GM03348 (cell line): ENCODE measurements around the gene LPCAT1.
"Not testable (repeated sequence)": the region's sequence is repeated elsewhere in the genome, so short reads cannot be mapped to it uniquely, and the experiment has no call there.

ENCODE experiments used
- DNase-seq: peaks from one replicate; pipeline ENCODE4 v3.0.0; 2012; ENCODE audit warnings: low spot score

Gene LPCAT1

GRCh38 chr5:1480217-1480616 is 43.5 kb downstream of the LPCAT1 start:
- no peak for DNase-seq

DNA sequence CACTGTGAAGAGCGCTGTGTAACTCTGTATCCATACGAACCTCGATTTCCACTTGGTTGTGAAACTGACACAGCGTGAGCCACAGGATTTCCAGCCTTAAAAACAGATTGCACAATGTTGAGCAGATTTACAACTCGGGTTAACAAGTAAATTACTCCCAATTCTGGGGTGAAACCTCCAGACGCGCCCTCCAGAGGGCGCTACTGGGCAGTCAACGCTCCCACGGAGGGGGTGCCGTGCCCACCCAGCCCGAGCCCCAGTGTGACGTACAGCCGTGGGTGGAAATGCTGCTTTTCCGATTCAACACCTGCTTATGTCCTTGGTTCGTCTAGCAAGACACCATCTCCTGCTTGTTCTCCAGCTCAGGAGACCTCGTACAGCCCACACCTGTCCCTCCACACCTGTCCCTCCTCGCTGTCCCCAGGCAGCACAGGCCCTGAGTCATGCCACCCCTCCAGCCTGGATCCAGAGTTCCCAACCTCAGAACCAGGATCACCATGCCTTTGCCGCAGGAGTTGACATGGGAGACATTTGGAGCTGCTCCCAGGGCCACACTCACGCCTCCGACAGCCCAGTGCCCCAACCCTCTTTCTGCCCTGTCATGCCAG is 44.1 kb downstream of the LPCAT1 start:
- peak; percentile 86 for DNase-seq

GRCh38 chr5:1479066-1479465 is 44.7 kb downstream of the LPCAT1 start:
- no peak for DNase-seq

DNA sequence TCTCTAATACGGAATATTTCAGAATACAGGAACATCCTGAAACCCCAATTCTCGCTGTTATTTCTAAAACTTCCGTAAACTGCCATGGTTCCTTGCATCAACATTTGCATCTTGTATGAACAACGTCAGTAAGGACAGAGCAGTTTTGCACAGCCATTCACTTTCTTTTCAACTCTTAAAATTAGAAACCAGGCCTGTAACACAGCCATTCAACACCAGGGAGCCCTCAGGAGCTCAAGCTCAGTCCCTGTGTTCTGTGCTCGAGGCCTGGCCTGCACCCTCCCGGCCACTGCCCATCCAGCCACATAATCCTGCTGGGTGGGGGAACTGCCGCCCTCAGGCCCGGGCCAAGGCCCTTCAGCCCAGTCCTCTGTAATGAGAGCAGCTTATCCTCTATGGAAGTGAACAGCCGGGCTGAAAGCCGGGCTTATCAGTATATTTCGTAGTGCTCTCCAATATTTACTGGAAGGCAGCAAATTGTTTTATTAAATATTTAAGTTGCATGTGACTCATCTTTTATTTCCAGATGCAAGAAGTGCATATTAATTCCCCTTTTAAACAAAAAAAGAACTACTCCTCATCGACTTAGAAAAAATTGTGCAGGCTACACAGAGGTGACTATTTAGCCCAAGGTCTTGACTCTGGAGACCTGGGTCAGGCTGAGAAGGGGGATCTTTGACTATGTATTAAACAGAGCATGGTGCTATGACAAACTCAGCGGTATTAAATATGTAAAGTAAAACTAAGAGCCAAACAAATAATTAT is 45.3 kb downstream of the LPCAT1 start:
- DNase-seq, result no peak

GRCh38 chr5:1477341-1477740 is 46.4 kb downstream of the LPCAT1 start:
- no peak for DNase-seq

- DNase-seq, result no peak
Measured at GRCh38 chr5:1476967-1477310, 46.8 kb downstream of the LPCAT1 start.

- no peak for DNase-seq
Measured at GRCh38 chr5:1476181-1476966, 47.4 kb downstream of the LPCAT1 start.

GRCh38 chr5:1475544-1475900 is 48.2 kb downstream of the LPCAT1 start:
- not testable (repeated sequence) for DNase-seq

DNA sequence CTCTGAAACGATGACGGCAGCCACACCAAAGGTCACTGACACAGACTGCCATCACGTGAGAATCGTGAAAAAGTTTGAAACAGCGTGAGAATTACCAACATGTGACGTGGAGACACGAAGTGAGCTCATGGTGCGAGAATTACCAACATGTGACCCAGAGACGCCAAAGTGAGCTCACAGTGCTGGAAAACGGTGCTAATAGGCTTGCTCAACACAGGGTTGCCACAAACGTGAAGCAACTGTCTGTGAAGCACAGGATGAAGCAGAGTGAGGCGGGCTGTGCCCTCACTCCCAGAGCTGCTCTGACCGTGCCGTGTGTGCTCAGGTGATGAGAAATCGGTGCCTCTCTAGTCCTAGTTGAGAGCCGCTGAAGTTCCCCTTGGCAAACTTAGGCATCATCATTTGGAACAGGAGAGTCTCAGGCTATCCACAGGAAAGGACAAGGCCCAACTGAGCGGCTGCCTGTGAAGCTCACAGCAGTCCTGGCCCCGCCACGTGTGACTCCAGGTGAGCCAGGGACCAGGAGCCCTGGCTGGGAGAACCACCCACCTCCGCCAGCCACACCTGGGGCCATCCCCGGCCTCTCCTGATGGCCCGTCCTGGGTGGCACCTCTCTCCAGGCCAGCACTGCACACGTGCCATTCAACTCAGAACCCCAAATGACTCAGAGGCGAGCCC is 48.8 kb downstream of the LPCAT1 start:
- DNase-seq, result no peak

GRCh38 chr5:1474183-1474839 is 49.4 kb downstream of the LPCAT1 start:
- no peak for DNase-seq

- DNase-seq, result no peak
Measured at GRCh38 chr5:1473746-1474145, 50.0 kb downstream of the LPCAT1 start.

DNA sequence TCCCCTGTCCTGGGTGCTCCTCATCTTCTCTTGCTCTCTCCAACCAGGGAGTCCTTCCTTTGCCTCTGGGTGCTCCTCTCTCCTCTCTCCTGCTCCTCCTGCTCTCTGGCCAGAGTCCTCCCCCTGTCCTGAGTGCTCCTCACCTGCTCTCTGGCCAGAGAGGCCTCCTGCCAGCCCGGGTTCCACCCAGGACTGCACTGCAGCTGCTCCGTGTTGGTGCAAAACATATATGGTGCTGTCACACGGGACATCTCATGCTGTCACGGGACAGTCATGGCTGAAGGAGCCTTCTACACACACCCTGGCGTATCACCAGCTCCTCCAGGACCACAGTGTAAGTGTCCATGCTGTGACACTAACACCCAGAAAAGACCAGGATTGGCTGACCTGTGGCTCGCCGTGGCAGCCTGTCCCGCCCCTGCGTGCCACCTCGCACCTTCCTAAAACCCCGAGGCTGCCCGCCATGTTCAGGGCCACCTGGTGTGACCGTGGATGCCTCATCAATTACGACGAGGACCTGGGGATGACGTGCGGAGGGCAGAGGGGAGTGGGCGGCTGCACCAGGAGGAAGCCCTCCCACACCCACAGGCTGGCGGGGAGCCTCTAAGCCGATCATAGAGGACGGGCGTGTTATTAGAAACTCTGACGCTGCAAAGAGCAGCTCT is 50.7 kb downstream of the LPCAT1 start:
- no peak for DNase-seq

DNA sequence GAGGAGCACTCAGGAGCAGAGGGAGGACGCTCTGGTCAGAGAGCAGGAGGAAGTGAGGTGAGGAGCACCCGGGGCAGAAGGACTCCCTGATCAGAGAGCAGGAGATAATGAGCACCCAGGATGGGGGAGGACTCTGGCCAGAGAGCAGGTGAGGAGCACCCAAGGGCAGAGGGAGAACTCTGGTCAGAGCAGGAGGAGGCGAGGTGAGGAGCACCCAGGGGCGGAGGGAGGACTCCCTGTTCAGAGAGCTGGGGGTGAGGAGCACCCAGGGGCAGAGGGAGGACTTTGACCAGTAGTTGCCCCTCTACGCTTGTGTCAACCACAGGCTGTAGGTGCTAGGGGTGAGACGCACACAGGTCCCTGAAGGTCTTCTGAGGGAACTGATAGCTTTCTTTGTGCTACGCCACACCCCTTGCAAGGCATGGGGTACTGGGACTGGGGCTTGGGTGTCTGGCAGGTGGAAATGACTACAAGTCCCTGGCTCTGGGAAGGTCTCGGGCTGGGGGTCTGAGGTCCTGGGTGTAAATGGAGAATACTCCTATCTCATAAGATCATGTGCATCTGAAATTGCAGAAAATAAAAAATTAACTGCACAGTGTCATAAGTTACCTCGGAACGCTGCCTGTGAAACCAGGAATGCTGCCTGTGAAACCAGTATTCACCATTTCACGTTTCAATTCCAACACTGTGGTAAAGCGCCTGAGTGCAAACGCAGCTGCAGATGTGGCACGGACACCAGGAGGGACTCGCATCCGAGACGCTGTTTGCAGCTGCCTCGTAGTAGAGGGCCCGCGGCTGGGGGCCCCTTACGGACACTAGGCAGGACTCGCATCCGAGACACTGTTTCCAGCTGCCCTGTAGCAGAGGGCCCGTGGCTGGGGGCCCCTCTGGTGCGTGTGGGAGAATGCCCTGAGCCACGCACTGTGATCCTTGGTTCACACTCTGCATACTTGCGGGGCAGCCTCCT is 51.5 kb downstream of the LPCAT1 start:
- DNase-seq, result no peak

DNA sequence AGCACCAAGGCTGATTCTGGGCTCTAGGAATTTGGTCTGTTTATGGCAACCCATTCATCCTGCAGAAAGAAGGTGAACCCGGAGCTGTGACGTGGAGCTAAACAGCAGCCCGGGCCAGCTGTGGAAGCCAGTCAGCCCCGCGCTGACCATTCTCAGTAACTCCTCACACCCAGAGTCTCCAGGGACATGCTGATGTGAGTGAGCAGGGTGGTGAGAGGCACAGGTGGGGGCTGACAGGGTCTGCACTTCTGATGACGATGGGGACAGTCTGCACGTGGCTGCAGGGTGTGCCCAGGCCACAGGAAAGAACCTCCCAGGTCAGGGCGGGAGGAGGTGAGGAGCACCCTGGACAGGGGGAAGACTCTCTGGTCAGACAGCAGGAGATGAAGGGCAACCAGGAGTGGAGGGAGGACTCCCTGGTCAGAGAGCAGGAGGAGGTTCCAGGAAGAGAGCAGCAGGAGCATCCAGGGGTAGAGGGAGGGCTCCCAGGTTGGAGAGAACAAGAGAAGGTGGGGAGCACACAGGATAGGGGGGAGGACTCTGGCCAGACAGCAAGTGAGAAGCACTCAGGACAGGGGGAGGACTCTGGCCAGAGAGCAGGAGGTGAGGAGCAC is 52.4 kb downstream of the LPCAT1 start:
- no peak for DNase-seq

GRCh38 chr5:1470762-1471211 is 53.0 kb downstream of the LPCAT1 start:
- DNase-seq, result no peak

DNA sequence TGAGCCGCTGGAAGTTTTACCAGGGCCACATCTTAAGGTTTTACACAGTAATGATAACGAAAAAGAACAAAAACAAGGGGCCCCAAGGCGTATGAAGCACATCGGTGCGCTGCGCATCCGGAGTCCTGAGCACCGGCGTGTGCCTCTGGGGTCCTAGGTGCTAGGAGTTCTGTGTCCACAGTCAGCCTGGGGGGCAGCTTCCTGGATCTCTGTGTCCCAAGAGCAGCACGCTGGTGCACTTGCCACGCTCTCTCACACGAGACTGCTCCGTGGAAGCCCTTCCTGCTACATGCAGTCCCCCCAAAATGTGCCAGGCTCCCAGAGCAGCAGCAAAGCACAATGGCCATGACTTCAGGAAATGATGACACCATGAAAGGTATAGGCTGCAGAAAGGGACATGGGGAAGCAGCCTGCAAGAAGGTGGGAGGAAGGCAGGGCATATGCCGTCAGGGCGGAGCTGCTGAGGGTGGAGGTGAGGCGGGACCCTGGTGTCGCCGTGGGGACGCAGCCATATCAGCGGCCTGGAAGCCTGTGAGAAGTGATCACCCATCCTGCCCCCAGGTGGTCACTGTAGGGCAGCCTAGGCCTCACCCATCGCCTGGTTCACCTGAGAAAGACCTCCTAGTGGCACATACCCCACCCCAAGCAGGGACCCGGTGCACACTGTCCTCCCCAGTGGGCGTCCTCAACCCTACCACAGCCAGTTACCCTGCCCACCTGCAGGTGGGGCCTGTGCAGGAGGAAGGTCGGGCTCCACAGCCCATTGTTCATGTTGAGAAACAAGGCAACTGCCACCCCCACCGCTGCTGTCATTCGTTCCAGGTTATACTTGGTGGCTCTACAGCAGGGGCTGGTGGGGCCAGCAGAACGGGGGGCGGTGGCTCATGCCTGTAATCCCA is 54.9 kb downstream of the LPCAT1 start:
- no peak for DNase-seq

- DNase-seq, result peak; percentile 67
Measured at GRCh38 chr5:1468247-1468612, 55.5 kb downstream of the LPCAT1 start.

GRCh38 chr5:1467341-1468246 is 56.2 kb downstream of the LPCAT1 start:
- no peak for DNase-seq
